HCT116 (cell line): ENCODE measurements around the gene RAB21.

Experiments used
- EZH2phosphoT487 ChIP-seq: fragments of 200-600 bp; IDR thresholded peaks from 2 replicates; pipeline ENCODE4 v1.6.1; 2018; ENCODE audit warnings: antibody characterized with exemption, borderline replicate concordance
- JUND ChIP-seq: IDR thresholded peaks from 2 replicates; pipeline ENCODE4 v1.6.1; 2012
- POLR2A ChIP-seq: IDR thresholded peaks from 2 replicates; pipeline ENCODE4 v1.7.0; 2011; ENCODE audit warnings: borderline replicate concordance; ENCODE audit not compliant: insufficient read depth, insufficient read length; ENCODE audit errors: extremely low read depth
- POLR2AphosphoS5 ChIP-seq: IDR thresholded peaks from 2 replicates; pipeline ENCODE4 v1.6.1; 2011; ENCODE audit warnings: mild to moderate bottlenecking, low read depth, low read length, moderate library complexity
- RAD21 ChIP-seq: IDR thresholded peaks from 2 replicates; pipeline ENCODE4 v1.6.1; 2012; ENCODE audit warnings: low read depth, mild to moderate bottlenecking
- ZNF274 ChIP-seq: fragments of 200-500 bp; sonication (Bioruptor generic); IDR thresholded peaks from 2 replicates; pipeline ENCODE4 v1.6.1; 2014; ENCODE audit warnings: mild to moderate bottlenecking, low read depth, low read length, inconsistent platforms
- TF ChIP-seq, protein P1 (sequence below), 3 experiments: fragments of 200-600 bp in 1 of 3; sonication (generic) in 1 of 3; IDR thresholded peaks in 2 of 3; conservative IDR thresholded peaks in 1 of 3; 2 replicates each; pipeline ENCODE4 v1.5.1; 2012 to 2017; ENCODE audit warnings: low read depth in 2 of 3, low read length in 2 of 3, antibody characterized with exemption in 1 of 3, borderline replicate concordance in 1 of 3, control low read depth in 1 of 3, mild to moderate bottlenecking in 1 of 3, mixed read lengths in 1 of 3, mixed run types in 1 of 3, moderate library complexity in 1 of 3; ENCODE audit not compliant: insufficient read depth in 1 of 3
- TF ChIP-seq, protein P2 (sequence below): IDR thresholded peaks from 2 replicates; pipeline ENCODE4 v1.6.1; 2012
- TF ChIP-seq, protein P3 (sequence below): IDR thresholded peaks from 2 replicates; pipeline ENCODE4 v1.6.1; 2011; ENCODE audit warnings: mild to moderate bottlenecking, low read length, moderate library complexity; ENCODE audit not compliant: insufficient replicate concordance; ENCODE audit errors: extremely low read depth

DNA sequence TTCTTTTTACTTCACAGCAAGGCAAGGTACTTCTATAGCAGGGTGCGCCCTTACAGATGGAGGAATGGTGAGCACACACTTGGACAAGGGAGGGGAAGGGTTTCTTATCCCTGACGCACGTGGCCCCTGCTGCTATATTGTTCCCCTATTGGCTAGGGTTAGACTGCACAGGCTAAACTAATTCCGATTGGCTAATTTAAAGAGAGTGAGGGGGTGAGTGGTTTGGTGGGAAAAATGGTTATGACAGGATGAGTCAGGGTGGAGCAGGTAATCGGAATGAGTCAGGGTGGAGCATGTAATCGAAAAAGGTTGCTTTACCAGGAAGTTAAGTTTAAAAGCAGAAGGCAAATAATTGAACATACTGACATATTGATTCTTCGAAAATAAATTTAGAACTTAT is 23.7 kb upstream of the RAB21 start:
- TF ChIP-seq, protein P1, sequence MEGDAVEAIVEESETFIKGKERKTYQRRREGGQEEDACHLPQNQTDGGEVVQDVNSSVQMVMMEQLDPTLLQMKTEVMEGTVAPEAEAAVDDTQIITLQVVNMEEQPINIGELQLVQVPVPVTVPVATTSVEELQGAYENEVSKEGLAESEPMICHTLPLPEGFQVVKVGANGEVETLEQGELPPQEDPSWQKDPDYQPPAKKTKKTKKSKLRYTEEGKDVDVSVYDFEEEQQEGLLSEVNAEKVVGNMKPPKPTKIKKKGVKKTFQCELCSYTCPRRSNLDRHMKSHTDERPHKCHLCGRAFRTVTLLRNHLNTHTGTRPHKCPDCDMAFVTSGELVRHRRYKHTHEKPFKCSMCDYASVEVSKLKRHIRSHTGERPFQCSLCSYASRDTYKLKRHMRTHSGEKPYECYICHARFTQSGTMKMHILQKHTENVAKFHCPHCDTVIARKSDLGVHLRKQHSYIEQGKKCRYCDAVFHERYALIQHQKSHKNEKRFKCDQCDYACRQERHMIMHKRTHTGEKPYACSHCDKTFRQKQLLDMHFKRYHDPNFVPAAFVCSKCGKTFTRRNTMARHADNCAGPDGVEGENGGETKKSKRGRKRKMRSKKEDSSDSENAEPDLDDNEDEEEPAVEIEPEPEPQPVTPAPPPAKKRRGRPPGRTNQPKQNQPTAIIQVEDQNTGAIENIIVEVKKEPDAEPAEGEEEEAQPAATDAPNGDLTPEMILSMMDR (IDR thresholded peaks at IDR 0.05 in 2 of 3, conservative IDR thresholded peaks at IDR 0.05 in 1 of 3; ENCODE audit: borderline replicate concordance in 1 of 3, insufficient read depth in 1 of 3, low read depth in 2 of 3, low read length in 2 of 3): no peak
- TF ChIP-seq POLR2A: no peak
- no peak for TF ChIP-seq POLR2AphosphoS5
- no peak for TF ChIP-seq JUND
- no peak for TF ChIP-seq ZNF274
- TF ChIP-seq, protein P2, sequence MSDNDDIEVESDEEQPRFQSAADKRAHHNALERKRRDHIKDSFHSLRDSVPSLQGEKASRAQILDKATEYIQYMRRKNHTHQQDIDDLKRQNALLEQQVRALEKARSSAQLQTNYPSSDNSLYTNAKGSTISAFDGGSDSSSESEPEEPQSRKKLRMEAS: no peak
- no peak for TF ChIP-seq RAD21
- TF ChIP-seq, protein P3, sequence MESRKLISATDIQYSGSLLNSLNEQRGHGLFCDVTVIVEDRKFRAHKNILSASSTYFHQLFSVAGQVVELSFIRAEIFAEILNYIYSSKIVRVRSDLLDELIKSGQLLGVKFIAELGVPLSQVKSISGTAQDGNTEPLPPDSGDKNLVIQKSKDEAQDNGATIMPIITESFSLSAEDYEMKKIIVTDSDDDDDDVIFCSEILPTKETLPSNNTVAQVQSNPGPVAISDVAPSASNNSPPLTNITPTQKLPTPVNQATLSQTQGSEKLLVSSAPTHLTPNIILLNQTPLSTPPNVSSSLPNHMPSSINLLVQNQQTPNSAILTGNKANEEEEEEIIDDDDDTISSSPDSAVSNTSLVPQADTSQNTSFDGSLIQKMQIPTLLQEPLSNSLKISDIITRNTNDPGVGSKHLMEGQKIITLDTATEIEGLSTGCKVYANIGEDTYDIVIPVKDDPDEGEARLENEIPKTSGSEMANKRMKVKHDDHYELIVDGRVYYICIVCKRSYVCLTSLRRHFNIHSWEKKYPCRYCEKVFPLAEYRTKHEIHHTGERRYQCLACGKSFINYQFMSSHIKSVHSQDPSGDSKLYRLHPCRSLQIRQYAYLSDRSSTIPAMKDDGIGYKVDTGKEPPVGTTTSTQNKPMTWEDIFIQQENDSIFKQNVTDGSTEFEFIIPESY: no peak
- TF ChIP-seq EZH2phosphoT487: no peak
